ENCODE measurements around the gene BTBD6. TPM values are rescaled to one million over a fixed set of nuclear protein-coding genes. Genes with fewer than 3 reads are reported as not detected.

Gene BTBD6
- total RNA-seq (2014; rRNA removed; shearing (Covaris generic)) (74.9 and 77.5 TPM in 2 replicates), polyA plus RNA-seq (2016; fragmentation: Nextera tagmentation; extraction: Ambion mirVana) (5.3 and 5.9 TPM in 2 replicates)

DNA sequence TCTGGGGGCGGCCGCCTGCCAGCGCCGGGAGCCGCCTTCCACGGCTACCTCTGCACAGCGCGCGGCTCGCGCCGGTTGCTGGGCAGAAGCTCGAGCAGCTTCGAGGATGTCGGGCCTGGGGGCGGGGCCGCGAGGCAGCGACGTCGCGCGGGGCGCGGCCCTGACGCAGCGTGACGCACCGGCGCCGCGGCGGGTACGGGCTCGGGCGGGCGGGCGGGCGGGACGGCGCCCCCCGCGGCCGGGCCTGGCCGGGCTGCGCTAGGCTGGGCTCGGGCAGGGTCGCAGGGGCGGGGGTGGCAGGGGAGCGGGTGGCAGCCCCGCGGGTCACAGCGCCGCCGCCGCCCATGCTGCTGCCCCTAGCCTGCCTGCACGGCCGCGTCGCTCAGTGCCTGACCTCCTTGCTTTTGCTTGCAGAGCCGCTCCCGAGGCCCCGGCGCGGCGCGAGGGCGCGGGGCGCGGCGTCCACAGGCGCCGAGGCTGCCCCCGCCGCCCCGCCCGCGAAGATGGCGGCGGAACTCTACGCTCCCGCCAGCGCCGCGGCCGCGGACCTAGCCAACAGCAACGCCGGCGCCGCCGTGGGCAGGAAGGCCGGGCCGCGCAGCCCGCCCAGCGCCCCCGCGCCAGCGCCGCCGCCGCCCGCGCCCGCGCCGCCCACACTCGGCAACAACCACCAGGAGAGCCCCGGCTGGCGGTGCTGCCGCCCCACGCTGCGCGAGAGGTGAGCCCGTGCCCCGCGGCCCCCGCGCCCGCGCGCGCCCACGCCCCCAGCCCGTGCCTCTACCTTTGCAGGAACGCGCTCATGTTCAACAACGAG, at the start of gene BTBD6:
BTBD6 (plus strand) TSS at position 166 of the 814 bp plus-strand sequence; CDS start at position 345, 179 bp downstream.
- Histone ChIP-seq H3K4me1 (ENCODE audit: insufficient read depth) (peaks cover 7% of the 10 kb centered on the region; the same call in 1 of the 2 replicates), H3K79me2 (ENCODE audit: insufficient read depth) (peaks cover 58% of the 10 kb centered on the region), H3K9ac (peak within 1 kb of the TSS; percentile 84), H3K4me2 (ENCODE audit: unreplicated experiment) (peak within 1 kb of the TSS; percentile 87), H3F3A (ENCODE audit: insufficient read depth) (no peaks in the 10 kb centered on the region), H3K27ac (peak within 1 kb of the TSS; percentile 79), H4K20me1 (ENCODE audit: insufficient read depth) (no peaks in the 10 kb centered on the region; the same call in 1 of the 2 replicates), H3K4me3 (peak within 1 kb of the TSS; percentile 78), H3K27me3 (replicated peaks; ENCODE audit: insufficient read depth) (no peaks in the 10 kb centered on the region), H3K9me2 (ENCODE audit: insufficient read depth) (no peaks in the 10 kb centered on the region), H2AFZ (peak within 1 kb of the TSS; percentile 74), H3K9me3 (ENCODE audit: low read depth) (no peaks in the 10 kb centered on the region), H3K36me3 (ENCODE audit: low read depth) (peaks cover 9% of the 10 kb centered on the region; the same call in 1 of the 2 replicates)
- in situ Hi-C loops (cut with MboI) = no loop called here
- TF ChIP-seq EZH2 (IDR thresholded peaks at IDR 0.05; ENCODE audit: insufficient read depth, poor library complexity, severe bottlenecking) = no peak
- TF ChIP-seq EZH2phosphoT487 (IDR thresholded peaks at IDR 0.05; ENCODE audit: insufficient read depth, low read depth) = no peak
- DNase-seq = peak; percentile 97
- 1 to 2% methylated on average over 24 to 28 of the region's 130 CpGs for WGBS, 2 experiments (ENCODE audit: low coverage in 1 of 2, low lambda C conversion rate in 2 of 2, missing lambda C conversion rate in 2 of 2)

DNA sequence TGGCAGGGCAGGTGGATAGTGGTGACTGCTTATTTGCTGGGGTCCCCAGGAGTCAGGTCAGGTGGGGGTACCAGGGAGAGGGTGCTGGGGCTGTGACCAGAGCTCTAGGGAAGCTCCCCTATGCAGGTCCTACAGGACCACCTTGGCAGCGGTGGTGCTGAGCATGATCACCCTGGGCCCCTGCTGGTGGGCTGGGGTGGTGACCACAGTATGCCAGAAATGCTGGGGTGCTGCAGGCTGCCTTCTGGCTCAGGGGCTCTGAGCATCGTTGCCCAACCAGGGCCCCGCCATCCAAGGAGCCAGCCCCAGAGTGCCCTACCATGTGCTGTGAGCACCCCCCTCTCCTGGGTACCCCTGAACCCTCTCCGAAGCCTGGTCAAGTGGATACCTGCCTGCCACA, 49.7 kb upstream of the BTBD6 start:
- H3K36me3 ChIP-seq (ENCODE audit: low read depth) = no peaks in the 10 kb centered on the region
- no peak overlapping the region for H3K4me3 ChIP-seq
- peaks cover 22% of the 10 kb centered on the region for H3K27me3 ChIP-seq (replicated peaks; ENCODE audit: insufficient read depth)
- no peaks in the 10 kb centered on the region for H3K4me1 ChIP-seq (ENCODE audit: insufficient read depth)
- no peaks in the 10 kb centered on the region for H3K9me2 ChIP-seq (ENCODE audit: insufficient read depth)
- no peaks in the 10 kb centered on the region for H3F3A ChIP-seq (ENCODE audit: insufficient read depth)
- TF ChIP-seq EZH2 (IDR thresholded peaks at IDR 0.05; ENCODE audit: insufficient read depth, poor library complexity, severe bottlenecking) (no peak), EZH2phosphoT487 (IDR thresholded peaks at IDR 0.05; ENCODE audit: insufficient read depth, low read depth) (no peak)
- no peak overlapping the region for H3K4me2 ChIP-seq (ENCODE audit: unreplicated experiment)
- no peak overlapping the region for H3K27ac ChIP-seq
- 58 to 73% methylated on average over 4 of the region's 4 CpGs for WGBS, 2 experiments (ENCODE audit: low coverage in 1 of 2, low lambda C conversion rate in 2 of 2, missing lambda C conversion rate in 2 of 2)
- H4K20me1 ChIP-seq (ENCODE audit: insufficient read depth) = no peaks in the 10 kb centered on the region
- H2AFZ ChIP-seq = no peak overlapping the region
- in situ Hi-C loops (cut with MboI) = no loop called here
- H3K9ac ChIP-seq = no peak overlapping the region
- H3K79me2 ChIP-seq (ENCODE audit: insufficient read depth) = no peaks in the 10 kb centered on the region
- no peaks in the 10 kb centered on the region for H3K9me3 ChIP-seq (ENCODE audit: low read depth)
- DNase-seq = no peak

DNA sequence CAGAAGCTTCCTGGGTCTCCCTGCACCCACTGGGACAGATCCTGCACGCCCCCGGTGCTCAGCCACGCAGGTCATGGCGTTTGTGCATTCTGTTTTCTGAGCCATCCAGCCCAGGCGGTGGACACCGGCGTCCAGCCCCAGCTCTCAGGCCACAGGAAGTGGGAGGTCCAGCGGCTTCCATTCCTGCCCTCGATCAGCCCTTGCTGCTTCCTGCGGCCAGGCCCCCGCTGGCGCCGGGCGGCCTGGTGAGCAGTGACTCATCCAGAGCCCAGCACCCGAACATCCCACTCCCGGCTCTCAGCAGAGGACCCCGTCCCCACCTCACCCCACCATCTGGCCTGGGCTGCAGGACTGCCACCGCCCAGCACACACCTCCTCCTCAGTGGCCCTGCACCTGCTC, 49.2 kb upstream of the BTBD6 start:
- no peak for TF ChIP-seq EZH2 (IDR thresholded peaks at IDR 0.05; ENCODE audit: insufficient read depth, poor library complexity, severe bottlenecking)
- TF ChIP-seq EZH2phosphoT487 (IDR thresholded peaks at IDR 0.05; ENCODE audit: insufficient read depth, low read depth) = no peak

DNA sequence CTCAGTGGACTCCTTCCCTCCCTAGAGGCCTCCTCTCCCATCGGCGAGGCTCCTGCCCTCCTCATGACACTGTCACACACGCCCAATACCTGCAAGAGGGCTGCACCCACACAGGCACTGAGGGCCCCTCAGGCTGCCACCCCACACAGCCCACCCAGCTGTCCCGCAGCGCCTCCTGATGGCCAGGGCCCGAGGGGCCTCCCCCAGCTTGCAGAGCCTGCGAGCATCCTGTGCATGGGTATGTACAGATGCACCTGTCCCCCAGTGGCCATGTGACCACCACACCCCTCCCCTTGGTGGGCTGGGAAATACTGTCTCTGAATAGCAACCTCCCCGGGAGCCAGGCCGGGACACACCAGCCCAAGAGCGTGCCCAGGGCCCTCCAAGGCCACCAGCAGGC, 48.3 kb upstream of the BTBD6 start:
- whole genome bisulfite sequencing, 2 experiments (ENCODE audit: low coverage in 1 of 2, low lambda C conversion rate in 2 of 2, missing lambda C conversion rate in 2 of 2) = 65 to 67% methylated on average over 10 of the region's 10 CpGs
- no peak overlapping the region for H3K9ac ChIP-seq
- no peaks in the 10 kb centered on the region for H3K4me1 ChIP-seq (ENCODE audit: insufficient read depth)
- H3K36me3 ChIP-seq (ENCODE audit: low read depth) = no peaks in the 10 kb centered on the region
- no peak overlapping the region for H2AFZ ChIP-seq
- TF ChIP-seq EZH2phosphoT487 (IDR thresholded peaks at IDR 0.05; ENCODE audit: insufficient read depth, low read depth) (no peak), EZH2 (IDR thresholded peaks at IDR 0.05; ENCODE audit: insufficient read depth, poor library complexity, severe bottlenecking) (no peak)
- no peaks in the 10 kb centered on the region for H4K20me1 ChIP-seq (ENCODE audit: insufficient read depth)
- H3K27me3 ChIP-seq (replicated peaks; ENCODE audit: insufficient read depth) = peaks cover 15% of the 10 kb centered on the region
- no peaks in the 10 kb centered on the region for H3K9me2 ChIP-seq (ENCODE audit: insufficient read depth)
- no peak overlapping the region for H3K4me2 ChIP-seq (ENCODE audit: unreplicated experiment)
- no peak overlapping the region for H3K4me3 ChIP-seq
- no peaks in the 10 kb centered on the region for H3K79me2 ChIP-seq (ENCODE audit: insufficient read depth)
- DNase-seq = no peak
- H3F3A ChIP-seq (ENCODE audit: insufficient read depth) = no peaks in the 10 kb centered on the region
- in situ Hi-C loops (cut with MboI) = no loop called here
- H3K9me3 ChIP-seq (ENCODE audit: low read depth) = no peaks in the 10 kb centered on the region
- H3K27ac ChIP-seq = no peak overlapping the region

More for the DNA sequence above, 49.2 kb upstream of the BTBD6 start:
- H3K79me2 ChIP-seq (ENCODE audit: insufficient read depth) = no peaks in the 10 kb centered on the region
- H3K4me1 ChIP-seq (ENCODE audit: insufficient read depth) = no peaks in the 10 kb centered on the region
- no peak for DNase-seq
- H3K4me2 ChIP-seq (ENCODE audit: unreplicated experiment) = no peak overlapping the region
- peaks cover 17% of the 10 kb centered on the region for H3K27me3 ChIP-seq (replicated peaks; ENCODE audit: insufficient read depth)
- H3K9me2 ChIP-seq (ENCODE audit: insufficient read depth) = no peaks in the 10 kb centered on the region
- H3K27ac ChIP-seq = no peak overlapping the region
- no peaks in the 10 kb centered on the region for H3K9me3 ChIP-seq (ENCODE audit: low read depth)
- no peak overlapping the region for H2AFZ ChIP-seq
- H3K36me3 ChIP-seq (ENCODE audit: low read depth) = no peaks in the 10 kb centered on the region
- 67 to 71% methylated on average over 17 to 18 of the region's 18 CpGs for WGBS, 2 experiments (ENCODE audit: low coverage in 1 of 2, low lambda C conversion rate in 2 of 2, missing lambda C conversion rate in 2 of 2)
- H3K4me3 ChIP-seq = no peak overlapping the region
- no peaks in the 10 kb centered on the region for H4K20me1 ChIP-seq (ENCODE audit: insufficient read depth)
- in situ Hi-C loops (cut with MboI) = no loop called here
- no peaks in the 10 kb centered on the region for H3F3A ChIP-seq (ENCODE audit: insufficient read depth)
- no peak overlapping the region for H3K9ac ChIP-seq

Measured in GM23248 (cell line).